GM20431 (cell line): ENCODE results near the gene ERVMER34-1.

ENCODE experiments used
- in situ Hi-C: fragments of 300-500 bp; cut with MseI, MboI; formaldehyde crosslinking; loops from one replicate; pipeline ENCODE4 v1.15.0; 2020; ENCODE audit warnings: low sequenced_read_pairs; ENCODE audit not compliant: unreplicated experiment

ERVMER34-1 gene

GRCh38 chr4:52726826-52727580, 24.2 kb downstream of the ERVMER34-1 start:
- in situ Hi-C loops, result loop anchor here (25.0 kb wide), 1 partner anchor 110 kb away; no protein-coding TSS in a partner anchor

- in situ Hi-C loops, result no loop called here
Observed at GRCh38 chr4:52721968-52722815, 29.0 kb downstream of the ERVMER34-1 start.

- in situ Hi-C loops, result no loop called here
Observed at GRCh38 chr4:52718123-52718522, 33.1 kb downstream of the ERVMER34-1 start.

- in situ Hi-C loops, result no loop called here
Observed at GRCh38 chr4:52716364-52717151, 34.7 kb downstream of the ERVMER34-1 start.

- in situ Hi-C loops, result no loop called here
Observed at GRCh38 chr4:52715914-52716313, 35.3 kb downstream of the ERVMER34-1 start.

GRCh38 chr4:52715255-52715897, 35.8 kb downstream of the ERVMER34-1 start:
- in situ Hi-C loops, result no loop called here

- in situ Hi-C loops, result no loop called here
Observed at GRCh38 chr4:52714597-52715254, 36.5 kb downstream of the ERVMER34-1 start.

GRCh38 chr4:52713456-52713937, 37.7 kb downstream of the ERVMER34-1 start:
- in situ Hi-C loops, result no loop called here

GRCh38 chr4:52712251-52713130, 38.7 kb downstream of the ERVMER34-1 start:
- in situ Hi-C loops, result no loop called here

GRCh38 chr4:52711834-52712250, 39.4 kb downstream of the ERVMER34-1 start:
- in situ Hi-C loops, result no loop called here

GRCh38 chr4:52711272-52711671, 40.0 kb downstream of the ERVMER34-1 start:
- in situ Hi-C loops, result no loop called here

GRCh38 chr4:52709155-52709554, 42.1 kb downstream of the ERVMER34-1 start:
- in situ Hi-C loops, result no loop called here

- in situ Hi-C loops, result no loop called here
Observed at GRCh38 chr4:52704661-52705060, 46.6 kb downstream of the ERVMER34-1 start.

GRCh38 chr4:52704133-52704532, 47.1 kb downstream of the ERVMER34-1 start:
- in situ Hi-C loops, result no loop called here

GRCh38 chr4:52701207-52701606, 50.0 kb downstream of the ERVMER34-1 start:
- in situ Hi-C loops, result no loop called here

- in situ Hi-C loops, result no loop called here
Observed at GRCh38 chr4:52694936-52695335, 56.3 kb downstream of the ERVMER34-1 start.

- in situ Hi-C loops, result no loop called here
Observed at GRCh38 chr4:52693492-52693891, 57.7 kb downstream of the ERVMER34-1 start.
